H9 (cell line): ENCODE results near the gene TMEM109. TPM values are rescaled to one million over a fixed set of nuclear protein-coding genes. Genes with fewer than 3 reads are reported as not detected.
A peak's percentile ranks its signal among the peaks of the same experiment; 100 is the strongest.

ENCODE experiments used
- DNase-seq: peaks from one replicate; pipeline ENCODE4 v3.0.0-alpha.2; 2017
- H2AFZ ChIP-seq: one replicate; pipeline ENCODE4 v1.6.1; 2013; ENCODE audit warnings: mild to moderate bottlenecking, low read length, control low read depth, moderate library complexity
- H2AK5ac ChIP-seq: 2 replicates; pipeline ENCODE4 v1.6.1; 2013; ENCODE audit warnings: low read length, control low read depth, mixed read lengths; ENCODE audit not compliant: insufficient read length
- H2BK120ac ChIP-seq: one replicate; pipeline ENCODE4 v1.6.1; 2013; ENCODE audit warnings: low read depth, mild to moderate bottlenecking, low read length, control low read depth, inconsistent platforms; ENCODE audit not compliant: poor library complexity, severe bottlenecking
- H2BK12ac ChIP-seq: 2 replicates; pipeline ENCODE4 v1.6.1; 2013; ENCODE audit warnings: low read length, control low read depth, mixed read lengths, low read depth; ENCODE audit not compliant: insufficient read length
- H2BK15ac ChIP-seq: 2 replicates; pipeline ENCODE4 v1.6.1; 2013; ENCODE audit warnings: low read depth, low read length, control low read depth
- H2BK20ac ChIP-seq: one replicate; pipeline ENCODE4 v1.6.1; 2013; ENCODE audit warnings: low read depth, mild to moderate bottlenecking, low read length, control low read depth, inconsistent platforms; ENCODE audit not compliant: poor library complexity, severe bottlenecking
- H2BK5ac ChIP-seq: 2 replicates; pipeline ENCODE4 v1.6.1; 2013; ENCODE audit warnings: low read length, control low read depth, mixed read lengths; ENCODE audit not compliant: insufficient read length
- H3K14ac ChIP-seq: 2 replicates; pipeline ENCODE4 v1.6.1; 2013; ENCODE audit warnings: low read length, control low read depth; ENCODE audit not compliant: insufficient read depth
- H3K18ac ChIP-seq: 2 replicates; pipeline ENCODE4 v1.6.1; 2013; ENCODE audit warnings: low read depth, mild to moderate bottlenecking, mixed read lengths, low read length, control low read depth; ENCODE audit not compliant: insufficient read length
- H3K23ac ChIP-seq: 2 replicates; pipeline ENCODE4 v1.6.1; 2013; ENCODE audit warnings: low read length, control low read depth, mixed read lengths, low read depth; ENCODE audit not compliant: insufficient read length
- H3K23me2 ChIP-seq: 2 replicates; pipeline ENCODE4 v1.6.1; 2013; ENCODE audit warnings: low read depth, mild to moderate bottlenecking, mixed read lengths, low read length, control low read depth; ENCODE audit not compliant: insufficient read length, poor library complexity, severe bottlenecking
- H3K27ac ChIP-seq: 2 replicates; pipeline ENCODE4 v1.5.1; 2013; ENCODE audit warnings: low read length, control low read depth, mixed read lengths, low read depth; ENCODE audit not compliant: insufficient read length
- H3K27me3 ChIP-seq: 2 replicates; pipeline ENCODE4 v1.6.1; 2013; ENCODE audit warnings: low read length, control low read depth, inconsistent platforms; ENCODE audit not compliant: insufficient read depth
- H3K4ac ChIP-seq: 2 replicates; pipeline ENCODE4 v1.6.1; 2013; ENCODE audit warnings: low read depth, mild to moderate bottlenecking, control low read depth, inconsistent platforms, low read length, moderate library complexity
- H3K4me1 ChIP-seq: 2 replicates; pipeline ENCODE4 v1.6.1; 2013; ENCODE audit warnings: low read length, control low read depth, inconsistent platforms; ENCODE audit not compliant: insufficient read depth
- H3K4me2 ChIP-seq: 2 replicates; pipeline ENCODE4 v1.6.1; 2013; ENCODE audit warnings: low read length, control low read depth, mixed read lengths; ENCODE audit not compliant: insufficient read length, insufficient read depth
- H3K56ac ChIP-seq: 2 replicates; pipeline ENCODE4 v1.6.1; 2013; ENCODE audit warnings: low read depth, mild to moderate bottlenecking, mixed read lengths, low read length, control low read depth; ENCODE audit not compliant: insufficient read length
- H3K79me1 ChIP-seq: 2 replicates; pipeline ENCODE4 v1.6.1; 2013; ENCODE audit warnings: low read depth, mild to moderate bottlenecking, moderate library complexity, low read length, control low read depth, inconsistent platforms; ENCODE audit not compliant: insufficient read depth, poor library complexity, severe bottlenecking
- H3K79me2 ChIP-seq: 2 replicates; pipeline ENCODE4 v1.6.1; 2013; ENCODE audit warnings: low read length, control low read depth, inconsistent platforms; ENCODE audit not compliant: insufficient read depth
- H3K9ac ChIP-seq: 2 replicates; pipeline ENCODE4 v1.6.1; 2013; ENCODE audit warnings: low read length, control low read depth, mixed read lengths; ENCODE audit not compliant: insufficient read length; ENCODE audit errors: extremely low read depth
- H3K9me3 ChIP-seq: one replicate; pipeline ENCODE4 v1.6.1; 2013; ENCODE audit warnings: low read depth, low read length, inconsistent platforms; ENCODE audit not compliant: control insufficient read depth
- H3T11ph ChIP-seq: one replicate; pipeline ENCODE4 v1.6.1; 2013; ENCODE audit warnings: mild to moderate bottlenecking, low read length, control low read depth, inconsistent platforms
- H4K20me1 ChIP-seq: one replicate; pipeline ENCODE4 v1.6.1; 2013; ENCODE audit not compliant: control insufficient read depth, insufficient read length, insufficient read depth
- H4K5ac ChIP-seq: 2 replicates; pipeline ENCODE4 v1.6.1; 2013; ENCODE audit warnings: low read depth, mild to moderate bottlenecking, mixed read lengths, low read length, control low read depth; ENCODE audit not compliant: insufficient read length
- H4K8ac ChIP-seq: replicated peaks from 2 replicates; pipeline ENCODE4 v1.6.1; 2013; ENCODE audit warnings: low read length, control low read depth, mixed read lengths, low read depth; ENCODE audit not compliant: insufficient read length
- H4K91ac ChIP-seq: 2 replicates; pipeline ENCODE4 v1.6.1; 2013; ENCODE audit warnings: low read depth, mild to moderate bottlenecking, moderate library complexity, mixed read lengths, low read length, control low read depth; ENCODE audit not compliant: insufficient read length
- H3K27ac Mint-ChIP-seq, 3 experiments: 2 replicates in 2 of 3; 3 replicates in 1 of 3; pipeline ENCODE4 v1.8.0; 2020 to 2021; ENCODE audit warnings: mixed read lengths in 3 of 3, mild to moderate bottlenecking in 1 of 3, moderate library complexity in 1 of 3
- H3K27me3 Mint-ChIP-seq: 2 replicates; pipeline ENCODE4 v1.8.0; 2021; ENCODE audit warnings: low read depth, mild to moderate bottlenecking, moderate library complexity, mixed read lengths
- H3K36me3 Mint-ChIP-seq, 3 experiments: 2 replicates in 2 of 3; 3 replicates in 1 of 3; pipeline ENCODE4 v1.8.0; 2020 to 2021; ENCODE audit warnings: low read depth in 3 of 3, mixed read lengths in 3 of 3; ENCODE audit not compliant: insufficient read depth in 1 of 3
- H3K4me1 Mint-ChIP-seq, 2 experiments: 2 replicates each; pipeline ENCODE4 v1.8.0; 2020; ENCODE audit warnings: mixed read lengths in 2 of 2
- H3K4me3 Mint-ChIP-seq, 2 experiments: 2 replicates in 1 of 2; 3 replicates in 1 of 2; pipeline ENCODE4 v1.8.0; 2020 to 2021; ENCODE audit warnings: mild to moderate bottlenecking in 2 of 2, mixed read lengths in 2 of 2, moderate library complexity in 1 of 2
- H3K9me3 Mint-ChIP-seq, 2 experiments: 2 replicates in 1 of 2; 3 replicates in 1 of 2; pipeline ENCODE4 v1.8.0; 2020; ENCODE audit warnings: mild to moderate bottlenecking in 2 of 2, mixed read lengths in 2 of 2, moderate library complexity in 1 of 2
- CTCF ChIP-seq: fragments of 200-600 bp; sonication (generic); conservative IDR thresholded peaks from 3 replicates; pipeline ENCODE4 v1.8.0; 2021; ENCODE audit warnings: antibody characterized with exemption, mild to moderate bottlenecking
- WGBS: extraction: QIAGEN DNeasy Blood & Tissue Kit; methylation state at CpG from one replicate; pipeline ENCODE4 v1.1.7; 2013; ENCODE audit warnings: missing lambda C conversion rate, low lambda C conversion rate, mixed read lengths; ENCODE audit not compliant: insufficient read length; ENCODE audit errors: extremely low coverage; 5-methylcytosine and 5-hydroxymethylcytosine counted together
- total RNA-seq: library from RNA; stranded (reverse); gene quantifications from 2 replicates; pipeline ENCODE4 v1.2.1, GENCODE V29; 2021

The TMEM109 gene
- total RNA-seq, 1 experiment from 2014 or later: 38.0 TPM

GRCh38 chr11:60905047-60905446 lies 8.9 kb upstream of the TMEM109 start:
- Mint-ChIP-seq H3K27ac (peak overlapping the region in 2 of 3 experiments; percentile 74 to 87; a peak in 2 of 7 replicates), H3K9me3 (peaks cover 3 to 5% of the 10 kb centered on the region in 2 experiments; a peak in 4 of 5 replicates), H3K4me3 (peak overlapping the region; percentile 89 to 93), H3K36me3 (peaks cover 19 to 37% (median 33%) of the 10 kb centered on the region in 3 experiments; a peak in 6 of 7 replicates), H3K4me1 (peaks cover 7 to 21% of the 10 kb centered on the region in 2 experiments), H3K27me3 (peaks cover 20% of the 10 kb centered on the region)
- no peak overlapping the region for H3K18ac ChIP-seq
- H2BK5ac ChIP-seq: no peak overlapping the region
- H3T11ph ChIP-seq: no peak overlapping the region
- H3K27me3 ChIP-seq: no peaks in the 10 kb centered on the region; the same call in 1 of the 2 replicates
- WGBS: no CpG with 5 or more reads among the region's 6 CpGs
- peak overlapping the region; percentile 83 for H3K9ac ChIP-seq
- H2AK5ac ChIP-seq: no peak overlapping the region
- H3K4me1 ChIP-seq: peaks cover 3% of the 10 kb centered on the region; the same call in 1 of the 2 replicates
- no peak overlapping the region for H4K91ac ChIP-seq
- no peak overlapping the region for H2BK15ac ChIP-seq
- DNase-seq: no peak
- H3K79me2 ChIP-seq: peaks cover 18% of the 10 kb centered on the region; the same call in 1 of the 2 replicates
- H3K14ac ChIP-seq: no peak overlapping the region
- no peak overlapping the region for H3K23ac ChIP-seq
- no peaks in the 10 kb centered on the region for H4K20me1 ChIP-seq
- no peak overlapping the region for H2BK120ac ChIP-seq
- H3K27ac ChIP-seq: no peak overlapping the region
- H2BK20ac ChIP-seq: no peak overlapping the region
- no peaks in the 10 kb centered on the region for H3K9me3 ChIP-seq
- no peak overlapping the region for H2BK12ac ChIP-seq
- H3K4me2 ChIP-seq: peak overlapping the region; percentile 77
- H4K8ac ChIP-seq: no peak overlapping the region
- no peak overlapping the region for H4K5ac ChIP-seq
- no peak overlapping the region for H2AFZ ChIP-seq
- no peak overlapping the region for H3K56ac ChIP-seq
- H3K79me1 ChIP-seq: peaks cover 5% of the 10 kb centered on the region
- H3K23me2 ChIP-seq: peaks cover 5% of the 10 kb centered on the region
- TF ChIP-seq CTCF: no peak
- no peak overlapping the region for H3K4ac ChIP-seq
